Measurements from ENCODE around the gene ENOX1.

Gene ENOX1

GRCh38 chr13:43472980-43473379 lies 313.8 kb downstream of the ENOX1 start:
- in situ Hi-C loops (cut with MboI; ENCODE audit: low pct_unique_long_range_greater_than_20kb, low sequenced_read_pairs, unreplicated experiment), result no loop called here

GRCh38 chr13:43472339-43472738 lies 314.4 kb downstream of the ENOX1 start:
- in situ Hi-C loops (cut with MboI; ENCODE audit: low pct_unique_long_range_greater_than_20kb, low sequenced_read_pairs, unreplicated experiment), result no loop called here
- no peak for DNase-seq (ENCODE audit: low spot score)
- TF ChIP-seq CTCF (IDR thresholded peaks at IDR 0.05; ENCODE audit: extremely low read depth, insufficient read depth, missing control alignments), result no peak

More at GRCh38 chr13:43472980-43473379, 313.8 kb downstream of the ENOX1 start:
- no peak for DNase-seq (ENCODE audit: low spot score)
- TF ChIP-seq CTCF (IDR thresholded peaks at IDR 0.05; ENCODE audit: extremely low read depth, insufficient read depth, missing control alignments), result no peak

- no peak for TF ChIP-seq CTCF (IDR thresholded peaks at IDR 0.05; ENCODE audit: extremely low read depth, insufficient read depth, missing control alignments)
- DNase-seq (ENCODE audit: low spot score), result no peak
- in situ Hi-C loops (cut with MboI; ENCODE audit: low pct_unique_long_range_greater_than_20kb, low sequenced_read_pairs, unreplicated experiment), result no loop called here
Observed at GRCh38 chr13:43470610-43471009, 316.2 kb downstream of the ENOX1 start.

GRCh38 chr13:43469791-43470190 lies 317.0 kb downstream of the ENOX1 start:
- DNase-seq (ENCODE audit: low spot score), result no peak
- in situ Hi-C loops (cut with MboI; ENCODE audit: low pct_unique_long_range_greater_than_20kb, low sequenced_read_pairs, unreplicated experiment), result no loop called here
- TF ChIP-seq CTCF (IDR thresholded peaks at IDR 0.05; ENCODE audit: extremely low read depth, insufficient read depth, missing control alignments), result no peak

GRCh38 chr13:43464578-43465264 lies 322.1 kb downstream of the ENOX1 start:
- no peak for TF ChIP-seq CTCF (IDR thresholded peaks at IDR 0.05; ENCODE audit: extremely low read depth, insufficient read depth, missing control alignments)
- in situ Hi-C loops (cut with MboI; ENCODE audit: low pct_unique_long_range_greater_than_20kb, low sequenced_read_pairs, unreplicated experiment), result no loop called here
- no peak for DNase-seq (ENCODE audit: low spot score)

- no peak for TF ChIP-seq CTCF (IDR thresholded peaks at IDR 0.05; ENCODE audit: extremely low read depth, insufficient read depth, missing control alignments)
- in situ Hi-C loops (cut with MboI; ENCODE audit: low pct_unique_long_range_greater_than_20kb, low sequenced_read_pairs, unreplicated experiment), result no loop called here
- DNase-seq (ENCODE audit: low spot score), result no peak
Observed at GRCh38 chr13:43448605-43449336, 338.0 kb downstream of the ENOX1 start.
